SK-N-SH treated with all-trans-retinoic acid at 6 μM for 48 hours (cell line): ENCODE data around the gene CTAGE15.
A peak's percentile ranks its signal among the peaks of the same experiment; 100 is the strongest.
"Not testable (repeated sequence)": the region's sequence is repeated elsewhere in the genome, so short reads cannot be mapped to it uniquely, and the experiment has no call there.

Experiments
- ATAC-seq: fragments of 200-7000 bp; cut with Tn5 transposase; 3 replicates; pipeline ENCODE4 v1.9.1; 2020; ENCODE audit warnings: mild to moderate bottlenecking, moderate library complexity

CTAGE15 gene

GRCh38 chr7:143571501-143571900, at the start of gene CTAGE15:
Gene CTAGE15, plus strand, starts transcription at chr7:143571801. Its CDS starts 17 bp downstream, at chr7:143571818.
- ATAC-seq = not testable (repeated sequence)

DNA sequence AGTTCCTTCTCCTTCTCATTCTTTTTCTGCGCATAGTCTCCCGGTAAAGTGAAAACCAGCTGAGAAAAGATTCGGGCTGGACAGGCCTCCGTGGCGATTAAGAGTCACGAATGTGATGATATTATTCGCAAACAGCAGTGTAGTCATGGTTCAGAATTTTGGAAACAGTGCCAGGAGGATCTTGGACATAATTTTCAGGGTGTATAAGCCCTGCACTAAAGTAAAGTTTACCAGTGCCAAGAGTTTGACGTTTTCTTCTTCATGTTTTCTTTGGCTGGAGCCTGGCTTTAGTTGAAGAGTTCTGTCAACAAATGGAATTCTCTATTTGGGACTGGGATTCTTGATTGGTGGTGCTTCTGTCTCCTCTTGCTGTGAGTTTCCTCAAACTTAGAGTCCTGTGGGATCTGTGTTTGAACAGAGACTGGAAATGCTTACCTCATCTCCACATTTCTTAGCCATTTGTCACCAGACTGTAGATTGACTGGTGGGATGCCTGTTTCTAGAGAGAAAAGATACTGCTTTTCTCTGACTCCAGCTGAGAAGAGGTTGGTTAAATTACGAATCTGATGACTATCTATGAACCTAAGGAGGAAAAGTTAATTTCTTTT, 49.2 kb upstream of the CTAGE15 start:
- peak; percentile 87 for ATAC-seq

- not testable (repeated sequence) for ATAC-seq
Observed at GRCh38 chr7:143531169-143531926, 40.3 kb upstream of the CTAGE15 start.

- not testable (repeated sequence) for ATAC-seq
Observed at GRCh38 chr7:143531932-143532331, 39.7 kb upstream of the CTAGE15 start.

DNA sequence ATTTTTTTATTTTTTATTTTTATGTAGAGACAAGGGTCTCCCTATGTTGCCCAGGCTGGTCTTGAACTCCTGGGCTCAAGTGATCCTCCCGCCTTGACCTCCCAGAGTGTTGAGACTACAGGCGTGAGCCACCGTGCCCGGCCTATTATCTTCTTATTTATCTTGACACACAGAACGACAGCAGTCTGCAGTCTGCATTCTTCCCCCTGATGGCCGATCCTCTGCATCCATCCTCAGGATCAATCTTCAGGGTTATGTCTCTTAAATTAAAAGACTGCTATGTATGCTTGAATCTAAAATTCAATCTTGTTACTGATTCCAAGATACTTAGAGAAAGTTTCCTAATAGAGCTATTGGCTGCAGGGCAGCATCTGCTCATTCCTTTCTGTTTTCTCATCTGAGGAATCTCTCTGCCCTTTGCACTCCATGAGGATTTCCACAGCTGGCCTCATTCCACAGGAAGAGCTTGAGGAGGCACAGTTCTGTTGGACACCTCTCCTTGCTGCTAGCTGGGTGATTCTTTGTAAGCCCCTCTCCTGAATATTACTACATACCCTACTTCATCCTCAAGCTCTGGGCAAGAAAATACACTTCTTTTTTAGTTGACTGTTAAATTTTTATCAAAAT, 38.3 kb upstream of the CTAGE15 start:
- peak; percentile 98 for ATAC-seq

DNA sequence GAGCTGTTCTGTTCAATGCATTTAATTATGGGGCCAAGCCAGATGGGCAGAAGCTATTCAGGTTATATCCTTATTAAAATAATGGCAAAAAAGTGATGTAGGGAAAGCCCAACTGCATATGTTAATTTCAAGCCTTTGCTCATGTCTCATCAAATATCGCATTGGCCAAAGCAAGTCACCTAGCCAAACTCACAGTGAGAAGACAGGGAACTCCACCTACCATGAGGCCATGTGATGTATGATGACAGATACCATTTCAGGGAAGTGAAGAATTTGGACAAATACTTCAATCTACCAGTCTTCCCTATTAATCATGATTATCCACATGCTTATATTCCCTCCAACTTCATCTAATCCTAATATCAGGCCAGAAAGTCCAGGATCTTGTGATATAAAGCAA, 35.2 kb upstream of the CTAGE15 start:
- not testable (repeated sequence) for ATAC-seq

DNA sequence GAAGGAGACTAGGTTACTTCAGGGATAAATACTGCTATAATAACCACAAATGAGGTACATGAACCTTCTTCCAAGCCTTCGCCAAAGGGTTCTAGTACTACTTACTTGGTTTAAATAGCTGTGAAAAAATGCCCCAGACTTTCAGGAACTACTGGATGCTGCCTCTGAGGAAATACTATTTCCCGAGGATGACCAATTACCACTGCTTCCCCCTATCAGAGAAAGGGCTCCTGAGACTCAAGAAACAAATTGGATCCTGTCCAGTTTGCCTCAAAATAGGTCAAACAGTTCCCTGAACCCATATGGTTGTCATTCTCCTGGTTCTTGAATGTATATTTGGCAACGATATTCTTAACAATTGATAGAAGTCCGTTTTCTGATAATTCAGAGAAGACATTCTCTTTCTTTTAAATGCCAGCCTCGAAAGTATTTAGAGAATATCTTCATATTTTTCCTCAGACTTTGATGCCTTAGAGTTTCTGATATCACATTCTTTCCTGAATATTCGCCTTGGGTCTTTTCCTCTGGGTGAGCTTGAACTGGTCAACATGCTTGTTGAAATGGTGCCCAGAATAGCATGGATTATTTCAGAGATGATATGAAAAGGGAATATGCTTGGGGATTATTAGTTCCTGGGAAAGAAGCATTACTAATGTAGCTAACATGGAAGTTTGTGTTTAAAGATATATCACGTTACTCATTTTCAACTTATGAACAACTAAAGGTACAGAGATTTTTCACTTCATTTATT, 28.1 kb upstream of the CTAGE15 start:
- ATAC-seq = not testable (repeated sequence)

GRCh38 chr7:143555968-143556367, 15.6 kb upstream of the CTAGE15 start:
- ATAC-seq = not testable (repeated sequence)

DNA sequence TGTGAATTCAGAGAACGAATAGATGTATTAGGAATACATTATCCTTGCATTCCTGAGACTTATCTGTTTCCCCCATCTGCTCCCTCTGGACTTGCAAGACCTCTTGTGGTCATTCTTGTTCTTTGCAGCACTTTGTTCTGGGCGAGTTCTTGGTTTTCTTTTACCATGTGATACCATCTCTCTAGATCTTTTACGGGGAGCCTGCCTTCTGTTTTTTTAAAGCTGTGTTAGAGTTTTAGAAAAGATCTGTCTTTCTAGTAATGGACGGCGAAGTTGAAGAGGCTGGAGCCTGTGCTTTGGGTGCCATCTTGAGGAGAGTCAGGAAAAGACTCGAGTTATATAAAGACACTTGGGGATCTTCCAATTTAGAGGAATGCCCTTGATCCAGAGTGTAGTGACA, 8.3 kb upstream of the CTAGE15 start:
- peak; percentile 95 for ATAC-seq

- ATAC-seq = peak; percentile 14; the same call in 1 of the 3 replicates
Observed at GRCh38 chr7:143566001-143566400, 5.6 kb upstream of the CTAGE15 start.

GRCh38 chr7:143588183-143588582, 16.6 kb downstream of the CTAGE15 start:
- not testable (repeated sequence) for ATAC-seq

GRCh38 chr7:143589897-143590296, 18.3 kb downstream of the CTAGE15 start:
- not testable (repeated sequence) for ATAC-seq

GRCh38 chr7:143598086-143598485, 26.5 kb downstream of the CTAGE15 start:
- ATAC-seq = peak; percentile 21; the same call in 2 of the 3 replicates

DNA sequence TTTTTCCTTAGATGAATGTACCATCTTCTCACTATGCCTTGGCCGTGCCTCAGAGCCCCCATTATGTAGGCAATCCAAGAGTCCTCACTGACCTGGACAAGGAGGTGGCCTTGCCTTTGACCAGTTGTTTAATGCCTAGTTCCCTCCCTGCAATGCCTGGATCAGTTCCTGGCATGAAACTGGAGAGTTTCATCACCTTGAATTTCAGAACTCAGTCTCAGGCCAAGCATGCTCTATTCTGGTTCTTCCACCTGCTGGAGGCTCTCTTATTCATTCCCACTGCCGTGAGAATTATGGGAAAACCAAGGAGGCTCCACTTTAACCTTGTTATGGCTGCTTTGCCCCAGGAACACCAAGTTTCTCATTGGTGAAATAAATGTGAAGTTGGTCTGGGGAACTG, 31.9 kb downstream of the CTAGE15 start:
- ATAC-seq = not testable (repeated sequence)

DNA sequence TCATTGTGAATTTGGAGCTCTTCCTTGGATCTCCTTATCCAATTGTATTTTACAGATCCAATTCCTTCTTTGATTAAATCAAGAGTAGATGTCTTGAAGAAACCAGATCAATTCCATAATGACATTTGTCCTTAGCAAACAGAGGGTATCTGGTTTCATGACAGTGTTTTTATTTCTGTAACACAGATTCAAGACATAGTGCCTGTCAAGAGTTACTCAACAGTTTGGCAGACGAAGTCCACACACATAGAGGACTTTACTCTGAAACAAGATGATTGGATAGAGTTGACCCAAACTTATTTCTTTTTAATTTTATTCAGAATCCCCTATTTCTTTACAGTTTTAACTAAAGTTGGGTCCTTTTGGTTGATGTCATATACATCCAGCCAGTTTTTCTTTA, 34.5 kb downstream of the CTAGE15 start:
- not testable (repeated sequence) for ATAC-seq

GRCh38 chr7:143615545-143615944, 43.9 kb downstream of the CTAGE15 start:
- not testable (repeated sequence) for ATAC-seq

DNA sequence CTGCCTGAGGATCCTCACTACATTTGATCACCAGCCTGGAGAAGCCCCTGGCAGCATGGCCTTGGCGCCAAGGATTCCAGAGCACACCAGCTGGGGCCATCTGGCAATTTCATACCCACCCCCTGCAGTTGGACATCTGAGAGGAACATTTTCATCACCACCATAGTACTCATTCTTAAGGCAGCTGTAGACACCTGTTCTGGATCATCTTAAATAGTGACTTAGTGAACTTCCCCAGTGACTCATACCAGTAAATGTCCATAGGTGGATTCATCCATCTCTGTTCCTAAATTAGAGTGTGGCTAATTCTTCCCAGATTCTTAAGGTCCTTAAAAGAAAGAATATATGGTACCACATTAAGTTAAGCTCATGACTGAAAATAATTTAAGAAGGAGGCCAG, 45.6 kb downstream of the CTAGE15 start:
- ATAC-seq = peak; percentile 3

DNA sequence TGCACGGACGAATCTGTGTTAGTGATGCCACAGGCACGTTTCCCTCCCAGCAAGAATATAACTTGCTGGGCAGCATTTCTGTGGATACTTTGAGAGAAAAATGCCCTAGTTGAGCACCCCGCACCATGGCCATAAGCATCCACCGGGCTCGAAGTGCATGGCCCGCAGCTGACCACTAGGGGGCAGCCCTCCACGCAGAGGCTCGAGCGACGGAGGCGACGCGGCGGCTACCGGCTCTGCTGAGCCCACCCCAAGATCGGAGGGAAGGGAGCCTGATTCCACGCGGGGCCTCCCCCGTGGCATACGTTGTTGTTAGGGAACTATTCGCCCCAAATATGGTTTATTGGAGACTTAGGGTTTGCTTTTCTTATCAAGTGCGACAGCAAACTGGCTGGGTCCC, 48.5 kb downstream of the CTAGE15 start:
- peak; percentile 62 for ATAC-seq

DNA sequence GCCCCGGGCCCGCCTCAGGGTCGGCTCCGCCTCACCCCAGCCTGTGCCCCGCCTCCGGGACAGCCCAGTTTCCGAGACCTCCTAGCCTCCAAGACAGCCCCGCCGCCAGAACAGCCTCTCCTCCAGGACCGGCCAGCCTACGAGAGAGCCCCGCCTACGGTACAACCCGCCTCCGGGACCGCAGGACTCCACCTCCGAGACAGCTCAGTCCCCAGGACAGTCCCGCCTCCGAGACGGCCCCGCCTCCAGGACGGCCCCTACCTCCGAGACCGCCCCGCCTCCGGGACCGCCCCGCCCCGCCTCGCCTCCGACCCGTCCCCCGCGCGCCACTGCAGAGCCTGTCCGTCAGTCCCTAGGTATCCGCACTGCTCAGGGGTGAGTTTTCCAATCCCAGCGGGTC, 49.0 kb downstream of the CTAGE15 start, which contains the start of gene TCAF2:
TCAF2 (plus strand) TSS at position 329 of the 400 bp plus-strand sequence.
- peak; percentile 90 for ATAC-seq

DNA sequence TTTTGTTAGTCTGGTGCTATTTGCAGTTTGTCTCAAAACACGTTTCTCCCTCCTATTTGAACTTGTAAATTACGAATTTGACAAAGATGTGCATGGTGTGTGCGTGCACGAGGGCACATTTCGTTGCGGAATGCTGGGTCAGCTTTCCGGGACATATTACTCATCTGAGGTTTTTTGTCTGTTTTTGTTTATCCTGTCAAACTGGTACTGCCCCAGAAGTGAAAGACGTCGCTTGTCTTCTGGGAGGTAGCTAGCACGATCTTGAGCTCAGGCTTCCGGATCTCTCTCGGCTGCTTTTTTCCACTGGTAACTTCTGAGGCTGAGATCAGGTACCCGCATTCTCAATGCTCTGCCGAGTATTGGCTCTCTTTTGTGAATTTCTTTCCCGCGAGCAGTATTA, 49.6 kb downstream of the CTAGE15 start:
- peak; percentile 20 for ATAC-seq

GRCh38 chr7:143622130-143622529, 50.5 kb downstream of the CTAGE15 start:
- not testable (repeated sequence) for ATAC-seq
